CD4-positive, alpha-beta T cell treated with Interleukin-4 for 1 hour (primary cell): ENCODE data around the gene KLHL8.
A peak's percentile ranks its signal among the peaks of the same experiment; 100 is the strongest.
"Not testable (repeated sequence)": the region's sequence is repeated elsewhere in the genome, so short reads cannot be mapped to it uniquely, and the experiment has no call there.

ENCODE experiments used
- DNase-seq, 2 donors: peaks; one replicate each; pipeline ENCODE4 v3.0.0-alpha.2; 2020 to 2022

Gene KLHL8

GRCh38 chr4:87227751-87228151 lies 7.3 kb upstream of the KLHL8 start:
- DNase-seq, result no peak

- DNase-seq, result no peak
These were observed 5.5 kb upstream of the KLHL8 start for GRCh38 chr4:87225936-87226335.

GRCh38 chr4:87224141-87224923 lies 3.9 kb upstream of the KLHL8 start:
- no peak for DNase-seq

GRCh38 chr4:87219632-87220093 lies 755 bp downstream of the KLHL8 start:
- peak; percentile 44 to 53 for DNase-seq

- not testable (repeated sequence) for DNase-seq
These were observed 3.1 kb downstream of the KLHL8 start for GRCh38 chr4:87217235-87217763.

- DNase-seq, result no peak
These were observed 3.9 kb downstream of the KLHL8 start for GRCh38 chr4:87216469-87216868.

GRCh38 chr4:87213421-87214075 lies 6.9 kb downstream of the KLHL8 start:
- DNase-seq, result no peak

- DNase-seq, result no peak
These were observed 9.0 kb downstream of the KLHL8 start for GRCh38 chr4:87211249-87211952.

- peak; percentile 23 to 68 for DNase-seq
These were observed 10.7 kb downstream of the KLHL8 start for GRCh38 chr4:87209696-87210095.

- DNase-seq, result no peak
These were observed 11.2 kb downstream of the KLHL8 start for GRCh38 chr4:87209182-87209581.

- DNase-seq, result no peak
These were observed 15.9 kb downstream of the KLHL8 start for GRCh38 chr4:87204559-87204958.

- DNase-seq, result no peak
These were observed 23.5 kb downstream of the KLHL8 start for GRCh38 chr4:87196927-87197326.

GRCh38 chr4:87196146-87196545 lies 24.3 kb downstream of the KLHL8 start:
- no peak for DNase-seq

GRCh38 chr4:87193958-87194675 lies 26.3 kb downstream of the KLHL8 start:
- no peak for DNase-seq

GRCh38 chr4:87192145-87192919 lies 28.1 kb downstream of the KLHL8 start:
- DNase-seq, result no peak

GRCh38 chr4:87188932-87189331 lies 31.5 kb downstream of the KLHL8 start:
- DNase-seq, result no peak

GRCh38 chr4:87188048-87188447 lies 32.4 kb downstream of the KLHL8 start:
- DNase-seq, result no peak

GRCh38 chr4:87185146-87185870 lies 35.1 kb downstream of the KLHL8 start:
- no peak for DNase-seq

GRCh38 chr4:87180767-87181166 lies 39.7 kb downstream of the KLHL8 start:
- no peak for DNase-seq

GRCh38 chr4:87179751-87180150 lies 40.7 kb downstream of the KLHL8 start:
- no peak for DNase-seq

- no peak for DNase-seq
These were observed 45.7 kb downstream of the KLHL8 start for GRCh38 chr4:87174672-87175071.
